Loucy (cell line): ENCODE measurements around the gene LEPR.
A peak's percentile ranks its signal among the peaks of the same experiment; 100 is the strongest.
"Not testable (repeated sequence)": the region's sequence is repeated elsewhere in the genome, so short reads cannot be mapped to it uniquely, and the experiment has no call there.

Source experiments
- H2AFZ ChIP-seq: fragments of 200-600 bp; sonication (generic); 2 replicates; pipeline ENCODE4 v1.6.0; 2016; ENCODE audit warnings: antibody characterized with exemption, mild to moderate bottlenecking, low read length, moderate library complexity
- H3F3A ChIP-seq: fragments of 200-600 bp; 2 replicates; pipeline ENCODE4 v1.6.0; 2016; ENCODE audit warnings: antibody characterized with exemption, low read depth, mild to moderate bottlenecking
- H3K27me3 ChIP-seq: fragments of 200-600 bp; sonication (generic); 2 replicates; pipeline ENCODE4 v1.6.1; 2014; ENCODE audit warnings: low read length, mild to moderate bottlenecking; ENCODE audit not compliant: insufficient read depth, poor library complexity, severe bottlenecking
- H3K36me3 ChIP-seq: fragments of 200-600 bp; sonication (generic); 2 replicates; pipeline ENCODE4 v1.6.1; 2016; ENCODE audit warnings: low read length; ENCODE audit not compliant: insufficient read depth
- H3K4me1 ChIP-seq: fragments of 200-600 bp; sonication (generic); 2 replicates; pipeline ENCODE4 v1.5.1; 2014; ENCODE audit warnings: low read length, mild to moderate bottlenecking; ENCODE audit not compliant: insufficient read depth, poor library complexity, severe bottlenecking
- H3K4me2 ChIP-seq: fragments of 200-600 bp; sonication (generic); 2 replicates; pipeline ENCODE4 v1.6.0; 2014; ENCODE audit warnings: antibody characterized with exemption, low read length, low read depth, mild to moderate bottlenecking; ENCODE audit not compliant: poor library complexity, severe bottlenecking
- H3K4me3 ChIP-seq: fragments of 200-600 bp; sonication (generic); 2 replicates; pipeline ENCODE4 v1.5.1; 2014; ENCODE audit warnings: low read length, mild to moderate bottlenecking, mixed read lengths; ENCODE audit not compliant: poor library complexity, severe bottlenecking
- H3K79me2 ChIP-seq: fragments of 200-600 bp; sonication (generic); 2 replicates; pipeline ENCODE4 v1.6.1; 2014; ENCODE audit warnings: low read length; ENCODE audit not compliant: insufficient read depth
- H3K9ac ChIP-seq: fragments of 200-600 bp; sonication (generic); 2 replicates; pipeline ENCODE4 v1.6.0; 2014; ENCODE audit warnings: mild to moderate bottlenecking, low read depth, low read length, moderate library complexity; ENCODE audit not compliant: poor library complexity, severe bottlenecking
- H3K9me2 ChIP-seq: fragments of 200-600 bp; sonication (generic); replicated peaks from 2 replicates; pipeline ENCODE4 v1.6.1; 2016; ENCODE audit warnings: low read depth, low read length, mixed read lengths
- H3K9me3 ChIP-seq: fragments of 200-600 bp; sonication (generic); 2 replicates; pipeline ENCODE4 v1.6.1; 2014; ENCODE audit warnings: mild to moderate bottlenecking, antibody characterized with exemption, low read length, low read depth; ENCODE audit not compliant: insufficient read depth
- H4K20me1 ChIP-seq: fragments of 200-600 bp; sonication (generic); 2 replicates; pipeline ENCODE4 v1.6.0; 2014; ENCODE audit warnings: antibody characterized with exemption, low read length, mild to moderate bottlenecking; ENCODE audit not compliant: insufficient read depth, poor library complexity, severe bottlenecking
- CTCF ChIP-seq: fragments of 200-600 bp; sonication (generic); conservative IDR thresholded peaks from 2 replicates; pipeline ENCODE4 v1.5.1; 2014; ENCODE audit warnings: mild to moderate bottlenecking, antibody characterized with exemption, low read length
- EZH2phosphoT487 ChIP-seq: fragments of 200-600 bp; IDR thresholded peaks from 2 replicates; pipeline ENCODE4 v1.6.1; 2018; ENCODE audit warnings: antibody characterized with exemption, mild to moderate bottlenecking, moderate library complexity, borderline replicate concordance

The LEPR gene

GRCh38 chr1:65449214-65449823 lies 28.9 kb downstream of the LEPR start:
- Histone ChIP-seq H3K9me3 (no peaks in the 10 kb centered on the region), H4K20me1 (no peaks in the 10 kb centered on the region), H3K36me3 (no peaks in the 10 kb centered on the region), H3K4me1 (no peaks in the 10 kb centered on the region), H3K4me2 (no peak overlapping the region), H3K27me3 (no peaks in the 10 kb centered on the region), H3K4me3 (no peak overlapping the region), H3K9ac (no peak overlapping the region), H2AFZ (no peak overlapping the region), H3K79me2 (no peaks in the 10 kb centered on the region), H3F3A (no peaks in the 10 kb centered on the region), H3K9me2 (no peaks in the 10 kb centered on the region)
- no peak for TF ChIP-seq EZH2phosphoT487
- no peak for TF ChIP-seq CTCF

GRCh38 chr1:65455678-65456077 lies 35.2 kb downstream of the LEPR start:
- H2AFZ ChIP-seq, H3K36me3 ChIP-seq, H3K27me3 ChIP-seq, H3K9me2 ChIP-seq, H4K20me1 ChIP-seq, H3K4me2 ChIP-seq, H3K4me3 ChIP-seq, H3K9me3 ChIP-seq, H3K79me2 ChIP-seq, H3K9ac ChIP-seq, H3F3A ChIP-seq: not testable (repeated sequence)
- peaks cover 22% of the 10 kb centered on the region for H3K4me1 ChIP-seq

GRCh38 chr1:65456481-65456880 lies 36.0 kb downstream of the LEPR start:
- Histone ChIP-seq H3K4me1 (peaks cover 22% of the 10 kb centered on the region), H2AFZ (no peak overlapping the region), H3F3A (peaks cover 10% of the 10 kb centered on the region; the same call in 1 of the 2 replicates), H3K4me2 (no peak overlapping the region), H3K27me3 (no peaks in the 10 kb centered on the region), H3K79me2 (no peaks in the 10 kb centered on the region), H3K36me3 (no peaks in the 10 kb centered on the region), H3K9me3 (peaks cover 4% of the 10 kb centered on the region; the same call in 1 of the 2 replicates), H3K9me2 (no peaks in the 10 kb centered on the region), H3K9ac (no peak overlapping the region), H3K4me3 (no peak overlapping the region), H4K20me1 (no peaks in the 10 kb centered on the region)
- no peak for TF ChIP-seq CTCF
- no peak for TF ChIP-seq EZH2phosphoT487

- H3F3A ChIP-seq, result peaks cover 12% of the 10 kb centered on the region; the same call in 1 of the 2 replicates
- H3K4me1 ChIP-seq, result peaks cover 22% of the 10 kb centered on the region
- no peaks in the 10 kb centered on the region for H3K36me3 ChIP-seq
- no peak overlapping the region for H3K4me3 ChIP-seq
- H3K9me2 ChIP-seq, result no peaks in the 10 kb centered on the region
- H3K27me3 ChIP-seq, result no peaks in the 10 kb centered on the region
- H2AFZ ChIP-seq, result no peak overlapping the region
- peaks cover 4% of the 10 kb centered on the region; the same call in 1 of the 2 replicates for H3K9me3 ChIP-seq
- H3K9ac ChIP-seq, result no peak overlapping the region
- H4K20me1 ChIP-seq, result no peaks in the 10 kb centered on the region
- H3K4me2 ChIP-seq, result peak overlapping the region; percentile 35
- TF ChIP-seq EZH2phosphoT487 (no peak), CTCF (no peak)
- H3K79me2 ChIP-seq, result no peaks in the 10 kb centered on the region
These were observed 37.4 kb downstream of the LEPR start for GRCh38 chr1:65457868-65458267.
